ENCODE data around the gene OR10A4.
"Not testable (repeated sequence)": the region's sequence is repeated elsewhere in the genome, so short reads cannot be mapped to it uniquely, and the experiment has no call there.

Gene OR10A4, protein sequence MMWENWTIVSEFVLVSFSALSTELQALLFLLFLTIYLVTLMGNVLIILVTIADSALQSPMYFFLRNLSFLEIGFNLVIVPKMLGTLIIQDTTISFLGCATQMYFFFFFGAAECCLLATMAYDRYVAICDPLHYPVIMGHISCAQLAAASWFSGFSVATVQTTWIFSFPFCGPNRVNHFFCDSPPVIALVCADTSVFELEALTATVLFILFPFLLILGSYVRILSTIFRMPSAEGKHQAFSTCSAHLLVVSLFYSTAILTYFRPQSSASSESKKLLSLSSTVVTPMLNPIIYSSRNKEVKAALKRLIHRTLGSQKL

DNA sequence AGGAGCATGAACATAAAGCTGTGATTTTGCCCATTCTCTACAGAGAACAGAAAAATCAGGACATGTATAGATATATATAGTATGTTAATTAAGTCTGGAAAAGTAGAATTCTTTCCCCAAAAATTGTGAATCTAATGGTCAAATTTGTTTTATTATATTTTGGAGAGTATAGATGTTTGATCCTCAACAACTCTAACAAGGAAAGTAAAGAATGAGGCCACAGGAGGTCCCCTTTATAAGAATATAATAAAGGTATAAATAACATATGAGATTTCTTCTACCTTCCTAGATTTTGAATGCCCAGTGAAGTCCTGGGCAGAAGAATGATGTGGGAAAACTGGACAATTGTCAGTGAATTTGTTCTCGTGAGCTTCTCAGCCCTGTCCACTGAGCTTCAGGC lies at the start of gene OR10A4:
Gene OR10A4 (plus strand): TSS at position 301 of the 400 bp plus-strand sequence. CDS start 23 bp downstream, at position 324.
- DNase-seq: no peak

DNA sequence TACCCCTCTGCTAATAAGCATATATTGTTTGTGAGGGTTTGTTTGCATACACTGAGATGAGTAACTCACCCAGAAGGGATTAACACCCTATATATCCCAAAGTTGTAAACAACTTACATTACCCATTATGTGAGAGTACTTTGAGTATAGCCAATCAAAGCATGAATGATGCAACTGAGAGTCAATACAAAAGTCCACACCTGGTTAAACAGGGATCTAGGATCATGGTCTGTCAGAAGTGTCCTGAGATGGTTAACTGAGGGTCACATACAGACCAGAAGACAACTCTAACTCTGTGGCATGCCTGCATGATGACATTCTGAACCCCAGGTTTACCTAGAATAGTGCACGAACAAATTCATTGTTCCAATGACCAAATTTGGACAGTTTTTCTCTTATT lies 48.3 kb upstream of the OR10A4 start:
- DNase-seq: no peak

DNA sequence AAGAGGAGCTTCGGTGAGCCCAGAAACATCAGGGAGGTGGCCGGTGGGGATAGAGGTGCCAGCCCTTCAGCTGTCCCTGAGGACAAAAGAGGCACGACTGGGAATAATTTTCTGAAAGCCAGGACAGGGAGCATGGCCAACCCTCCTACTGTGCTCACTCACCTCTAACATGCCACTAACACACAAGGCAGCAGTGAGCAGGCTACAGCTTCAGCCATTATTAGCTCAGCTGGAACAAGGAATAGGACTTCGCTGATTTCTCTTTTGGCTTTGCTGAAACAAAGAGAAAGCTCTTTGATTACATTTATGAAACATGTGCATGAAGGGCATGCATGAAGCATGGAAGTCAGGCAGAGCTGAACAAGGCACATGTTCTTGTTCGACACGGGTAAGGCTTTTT lies 43.1 kb upstream of the OR10A4 start:
- DNase-seq: no peak

DNA sequence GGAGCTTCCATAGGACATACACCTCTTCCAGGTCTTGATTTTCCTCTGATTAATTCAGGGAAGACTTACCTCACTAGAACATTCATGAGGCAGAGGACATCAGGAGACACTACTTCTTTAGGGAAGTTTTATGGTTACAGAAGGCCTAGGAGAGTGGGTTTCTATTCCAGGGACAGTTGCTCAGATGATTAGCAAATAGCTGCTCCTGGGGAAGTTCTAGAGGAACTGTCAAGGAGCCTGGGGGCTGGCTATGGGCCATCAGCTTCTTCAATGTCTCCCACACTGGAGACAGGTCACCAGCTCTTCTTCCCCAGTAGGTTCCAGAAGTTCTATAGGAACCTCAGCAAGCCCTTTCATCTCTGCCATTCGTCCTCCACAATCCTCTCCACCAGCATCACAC lies 42.4 kb upstream of the OR10A4 start:
- no peak for DNase-seq

DNA sequence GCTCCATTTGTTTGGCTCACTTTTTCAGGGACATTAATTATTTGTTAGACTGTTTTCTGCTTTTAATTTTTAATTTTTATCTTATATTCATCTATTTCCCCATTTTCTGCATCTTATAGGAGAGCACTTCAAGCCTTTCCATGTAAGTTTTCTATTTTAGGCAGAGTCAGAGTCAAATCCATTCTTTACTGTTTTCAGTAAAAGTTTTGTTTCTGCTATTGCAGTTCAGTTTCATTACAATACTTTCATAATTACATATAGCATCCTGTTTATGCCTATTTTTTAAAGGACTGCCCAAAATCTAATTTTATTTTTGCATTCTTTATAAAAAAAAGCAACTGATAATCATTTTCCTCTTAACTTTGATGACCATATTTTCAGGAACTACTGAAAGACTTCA lies 34.7 kb upstream of the OR10A4 start:
- no peak for DNase-seq

DNA sequence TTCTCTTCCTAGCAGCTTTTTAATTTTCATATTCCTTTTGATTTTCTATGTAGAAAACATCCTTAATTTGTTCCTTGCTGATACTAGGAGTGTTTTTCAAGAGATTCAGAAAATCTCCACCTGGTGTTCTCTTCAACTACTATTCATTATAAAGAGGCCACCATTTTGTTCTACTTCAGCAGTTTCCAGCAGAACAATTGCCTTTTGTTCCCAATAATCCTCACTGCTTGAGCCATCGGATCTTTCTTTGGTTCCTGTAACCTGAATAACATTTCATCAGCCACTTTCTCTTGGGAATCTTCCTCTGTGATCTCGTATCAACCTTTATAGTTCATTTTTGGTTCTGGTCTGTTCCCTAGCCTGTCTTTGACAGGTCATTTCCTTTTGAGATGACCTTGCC lies 32.8 kb upstream of the OR10A4 start:
- no peak for DNase-seq

DNA sequence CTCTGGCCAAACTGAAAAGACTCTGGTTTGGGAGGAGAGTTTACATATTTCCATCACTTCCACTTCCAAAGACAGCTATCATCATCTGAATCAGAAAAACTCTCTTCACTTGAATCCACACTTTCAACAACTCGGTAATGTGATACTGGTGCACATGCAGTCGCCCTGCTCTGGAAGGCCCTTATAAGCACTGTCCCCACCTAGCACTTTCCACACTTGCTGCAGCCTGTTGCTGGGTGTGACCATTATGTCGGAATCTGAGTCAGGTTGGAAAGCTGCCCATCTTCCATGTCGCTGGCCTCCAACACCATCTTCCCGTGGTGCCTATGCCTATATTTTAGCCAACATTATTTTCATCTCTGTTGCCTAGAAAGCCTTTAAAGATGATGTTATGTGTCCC lies 32.1 kb upstream of the OR10A4 start:
- no peak for DNase-seq

DNA sequence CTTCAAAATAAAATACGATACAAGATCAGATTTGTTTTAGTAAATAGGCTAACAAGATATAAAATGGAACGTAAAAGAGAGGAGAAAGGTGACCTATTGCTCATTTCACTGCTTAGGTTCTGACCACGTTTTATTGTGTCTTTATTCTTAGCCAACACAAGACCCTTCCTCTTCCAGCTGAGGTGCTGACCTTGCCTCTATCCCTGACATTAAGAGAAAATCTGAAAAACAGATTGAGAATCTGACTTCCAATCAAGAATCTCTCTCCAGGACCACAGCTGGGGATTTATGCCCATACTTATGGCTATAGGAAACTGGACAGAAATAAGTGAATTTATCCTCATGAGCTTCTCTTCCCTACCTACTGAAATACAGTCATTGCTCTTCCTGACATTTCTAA lies 31.0 kb upstream of the OR10A4 start, which contains the start of gene OR10A5:
Gene OR10A5 (plus strand): TSS at position 301 of the 400 bp plus-strand sequence. CDS start 0 bp downstream, at position 301.
- DNase-seq: no peak

DNA sequence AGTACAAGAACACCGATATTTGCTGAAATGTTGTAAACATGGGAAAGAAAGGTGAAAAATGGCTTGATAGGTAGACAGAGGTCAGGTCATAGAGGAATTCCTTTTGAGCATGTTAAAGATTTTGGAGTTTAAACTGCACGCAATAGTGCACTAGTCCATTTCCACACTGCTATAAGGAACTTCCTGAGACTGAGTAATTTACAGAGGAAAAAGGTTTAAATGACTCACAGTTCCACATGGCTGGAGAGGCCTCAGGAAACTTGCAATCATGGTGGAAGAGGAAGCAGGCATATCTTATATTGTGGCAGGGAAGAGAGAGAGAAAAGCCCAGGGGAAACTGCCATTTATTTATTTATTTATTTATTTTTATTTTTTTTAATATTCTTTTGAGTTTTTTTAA lies 25.9 kb upstream of the OR10A4 start:
- no peak for DNase-seq

DNA sequence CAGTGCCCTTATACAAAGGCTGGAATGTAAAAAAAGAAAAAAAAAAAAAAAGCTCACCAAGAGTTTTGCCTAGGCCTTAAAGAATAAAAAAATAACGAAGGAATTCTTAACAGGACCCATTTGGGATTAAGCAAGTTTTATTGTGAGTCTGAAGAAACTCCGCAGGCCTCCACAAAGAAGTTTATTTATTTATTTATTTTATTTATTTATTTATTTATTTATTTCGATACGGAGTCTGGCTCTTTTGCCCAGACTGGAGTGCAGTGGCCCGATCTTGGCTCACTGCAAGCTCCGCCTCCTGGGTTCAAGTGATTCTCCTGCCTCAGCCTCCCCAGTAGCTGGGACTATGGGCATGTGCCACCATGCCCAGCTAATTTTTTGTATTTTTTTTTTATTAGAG lies 21.6 kb upstream of the OR10A4 start:
- not testable (repeated sequence) for DNase-seq

DNA sequence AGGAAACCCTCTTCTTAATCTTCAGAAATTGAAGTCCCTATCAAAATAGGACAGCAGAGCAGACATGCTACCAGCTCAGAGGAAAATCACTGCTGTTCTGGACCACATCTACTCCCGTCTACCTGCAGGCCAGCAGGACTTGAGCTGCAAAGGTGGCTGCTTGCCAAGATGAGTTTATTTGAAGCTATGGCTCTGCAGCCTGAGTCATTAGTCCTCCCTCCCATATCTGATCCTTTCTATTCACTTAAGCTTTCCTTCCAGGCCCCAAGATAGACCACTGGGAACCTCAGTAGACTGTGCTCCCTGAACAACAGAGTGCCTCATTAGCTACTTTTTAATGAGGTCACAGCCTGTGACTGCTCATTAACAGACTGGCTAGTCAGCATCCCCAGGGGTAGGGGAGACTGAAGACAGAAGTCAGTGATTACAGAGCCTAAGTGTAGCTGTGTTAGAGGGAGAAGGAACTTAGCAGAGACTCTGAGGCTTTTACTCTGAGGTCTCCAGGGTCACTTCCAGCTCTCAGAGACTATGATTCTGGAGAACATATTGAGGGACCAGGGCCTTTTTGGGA lies 20.4 kb upstream of the OR10A4 start:
- no peak for DNase-seq

DNA sequence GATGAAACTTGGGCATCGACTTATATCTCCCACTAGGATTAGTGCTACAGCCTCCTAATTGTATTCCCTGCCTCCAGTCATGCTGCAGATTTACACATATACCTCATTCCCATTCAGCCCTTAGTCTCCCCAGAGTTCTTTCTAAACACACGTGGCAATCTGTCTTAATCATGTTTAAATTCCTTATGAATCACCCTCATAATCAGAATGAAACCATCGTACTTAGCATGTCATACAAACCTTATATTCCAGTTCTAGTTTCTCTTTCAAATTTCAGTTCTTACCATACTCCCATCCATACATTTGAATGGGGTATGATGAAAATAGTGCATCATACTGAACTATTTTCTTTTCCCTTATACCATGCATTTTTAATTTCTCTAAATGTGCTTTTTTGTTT lies 19.6 kb upstream of the OR10A4 start:
- DNase-seq: no peak

DNA sequence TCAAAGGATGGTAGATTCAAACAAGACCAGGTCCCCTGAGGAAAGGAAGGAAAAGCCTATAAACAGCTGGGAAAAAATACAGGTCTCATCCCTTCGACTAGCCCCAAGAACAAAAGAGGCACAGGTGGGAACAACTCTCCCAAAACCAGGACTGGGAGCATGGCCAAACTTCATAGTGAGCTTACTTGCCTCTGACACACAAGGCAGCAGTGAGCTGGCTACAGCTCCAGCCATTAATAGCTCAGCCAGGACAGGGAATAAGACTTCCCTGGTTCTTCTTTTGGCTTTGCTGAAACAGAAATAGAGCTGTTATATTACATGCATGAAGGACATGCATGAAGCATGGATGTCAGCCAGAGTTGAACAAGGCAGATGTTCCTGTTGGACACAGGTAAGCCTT lies 13.5 kb upstream of the OR10A4 start, which contains the start of gene OR10A2:
Gene OR10A2 (plus strand): TSS at position 97 of the 400 bp plus-strand sequence. CDS start 6,698 bp downstream, outside the sequence.
- DNase-seq: no peak

DNA sequence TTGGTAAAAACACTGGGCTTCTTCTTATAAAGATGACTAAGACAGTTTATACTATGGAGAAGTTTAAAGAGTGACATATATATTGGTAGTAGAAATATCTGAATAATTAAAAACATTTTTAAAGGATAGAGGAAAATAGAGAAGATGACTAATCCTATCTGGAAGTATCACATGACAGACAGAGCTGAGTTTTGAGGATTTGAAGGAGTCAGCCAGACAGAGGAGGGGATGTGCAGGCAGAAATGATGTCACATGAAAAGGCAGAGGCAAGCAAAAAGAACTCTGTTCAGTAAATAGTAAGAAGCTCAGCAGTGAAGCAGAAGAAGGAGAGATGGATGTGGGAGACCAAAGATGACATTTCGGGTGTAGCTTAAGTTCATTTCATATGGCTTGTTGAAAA lies 12.0 kb upstream of the OR10A4 start:
- DNase-seq: no peak

DNA sequence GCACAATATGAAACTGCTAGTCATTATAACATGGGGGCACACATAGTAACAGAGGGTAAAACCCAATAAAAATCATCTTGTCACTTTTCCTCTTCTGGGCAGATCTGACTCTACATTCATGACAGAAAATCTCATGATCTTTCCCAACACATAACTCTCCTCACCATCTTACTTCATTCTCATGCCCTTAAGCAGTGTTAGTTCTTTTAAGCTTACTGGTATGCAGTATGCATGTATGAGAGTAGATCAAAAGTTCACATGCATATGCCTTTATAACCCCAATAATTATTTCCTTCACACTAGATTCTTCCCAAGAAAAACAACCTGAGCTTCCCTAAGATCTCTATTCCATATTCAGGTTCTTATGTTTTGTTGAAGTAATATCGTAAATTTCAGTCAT lies 5.1 kb upstream of the OR10A4 start:
- no peak for DNase-seq

DNA sequence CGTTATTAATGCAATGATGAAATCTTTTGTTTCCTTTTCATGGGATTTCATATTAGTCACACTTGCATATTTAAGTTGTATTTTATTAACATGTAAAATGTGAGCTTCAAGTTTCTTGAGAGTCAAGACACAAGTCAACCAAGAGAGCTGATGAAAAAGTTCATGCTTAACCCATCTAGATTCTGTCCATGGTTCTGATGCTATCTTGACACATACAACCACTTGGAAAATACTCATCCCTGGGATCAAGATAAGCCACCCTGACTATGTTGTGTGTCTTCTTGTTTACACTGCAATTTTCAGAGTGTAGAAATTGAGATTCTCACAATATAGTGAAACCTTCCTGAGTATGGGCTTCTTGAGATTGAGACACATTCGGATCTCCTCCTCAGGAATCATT lies 664 bp upstream of the OR10A4 start:
- DNase-seq: no peak

DNA sequence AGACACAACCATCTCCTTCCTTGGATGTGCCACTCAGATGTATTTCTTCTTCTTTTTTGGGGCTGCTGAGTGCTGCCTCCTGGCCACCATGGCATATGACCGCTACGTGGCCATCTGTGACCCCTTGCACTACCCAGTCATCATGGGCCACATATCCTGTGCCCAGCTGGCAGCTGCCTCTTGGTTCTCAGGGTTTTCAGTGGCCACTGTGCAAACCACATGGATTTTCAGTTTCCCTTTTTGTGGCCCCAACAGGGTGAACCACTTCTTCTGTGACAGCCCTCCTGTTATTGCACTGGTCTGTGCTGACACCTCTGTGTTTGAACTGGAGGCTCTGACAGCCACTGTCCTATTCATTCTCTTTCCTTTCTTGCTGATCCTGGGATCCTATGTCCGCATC lies 489 bp downstream of the OR10A4 start:
- no peak for DNase-seq

DNA sequence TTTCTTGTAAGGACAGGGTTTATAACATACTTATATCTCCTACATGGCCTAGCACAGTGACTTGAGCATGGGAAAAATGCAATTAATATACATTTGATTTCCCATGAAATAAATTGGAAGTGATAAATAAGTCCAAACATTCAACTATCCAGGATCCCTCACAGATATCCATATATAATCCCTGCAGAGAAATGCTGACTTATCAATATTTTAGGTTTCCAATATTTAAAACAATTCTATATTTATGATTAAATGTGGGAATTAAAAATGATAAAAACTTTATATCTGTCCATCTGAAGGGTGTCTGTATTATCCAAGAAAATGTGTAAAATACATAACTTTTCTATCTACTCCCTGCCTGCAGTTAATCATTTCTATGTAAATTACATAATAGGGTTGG lies 6.3 kb downstream of the OR10A4 start:
- DNase-seq: no peak

DNA sequence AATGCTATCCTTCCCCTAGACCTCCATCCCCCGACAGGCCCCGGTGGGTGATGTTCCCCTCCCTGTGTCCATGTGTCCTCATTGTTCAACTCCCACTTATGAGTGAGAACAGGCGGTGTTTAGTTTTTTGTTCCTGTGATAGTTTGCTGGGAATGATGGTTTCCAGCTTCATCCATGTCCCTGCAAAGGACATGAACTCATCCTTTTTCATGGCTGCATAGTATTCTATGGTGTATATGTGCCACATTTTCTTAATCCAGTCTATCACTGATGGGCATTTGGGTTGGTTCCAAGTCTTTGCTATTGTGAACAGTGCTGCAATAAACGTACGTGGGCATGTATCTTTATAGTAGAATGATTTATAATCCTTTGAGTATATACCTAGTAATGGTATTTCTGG lies 11.3 kb downstream of the OR10A4 start:
- not testable (repeated sequence) for DNase-seq

DNA sequence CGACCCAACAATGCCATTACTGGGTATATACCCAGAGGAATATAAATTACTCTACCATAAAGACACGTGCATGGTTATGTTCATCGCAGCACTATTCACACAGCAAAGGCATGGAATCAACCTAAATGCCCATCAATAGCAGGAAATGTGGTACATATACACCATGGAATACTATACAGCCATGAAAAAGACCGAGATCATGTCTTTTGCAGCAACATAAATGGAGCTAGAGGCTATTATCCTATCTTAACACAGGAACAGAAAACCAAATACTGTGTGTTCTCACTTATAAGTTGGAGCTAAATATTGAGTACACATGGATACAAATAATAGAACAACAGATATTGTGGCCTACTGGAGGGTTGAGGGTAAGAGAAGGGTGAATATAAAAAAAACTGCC lies 12.4 kb downstream of the OR10A4 start:
- no peak for DNase-seq

DNA sequence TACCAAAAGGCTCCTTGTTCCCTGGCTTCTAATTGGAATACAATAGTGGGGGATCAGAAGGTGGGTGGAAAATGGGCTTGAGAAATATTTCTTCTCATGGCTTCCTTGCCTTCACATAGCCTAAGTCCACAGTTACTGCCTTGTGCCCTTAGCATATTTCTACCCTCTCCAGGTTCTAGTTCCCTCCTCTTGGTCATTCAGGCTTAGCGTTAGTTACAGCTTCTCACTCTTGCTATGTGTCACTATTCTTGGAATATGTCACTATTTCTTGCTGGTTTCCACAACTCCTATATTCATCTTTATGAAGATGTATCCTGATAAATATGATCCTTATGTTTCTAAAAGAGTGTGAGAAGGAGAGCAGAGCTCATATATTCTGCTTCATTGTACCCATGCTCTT lies 13.4 kb downstream of the OR10A4 start:
- DNase-seq: no peak

DNA sequence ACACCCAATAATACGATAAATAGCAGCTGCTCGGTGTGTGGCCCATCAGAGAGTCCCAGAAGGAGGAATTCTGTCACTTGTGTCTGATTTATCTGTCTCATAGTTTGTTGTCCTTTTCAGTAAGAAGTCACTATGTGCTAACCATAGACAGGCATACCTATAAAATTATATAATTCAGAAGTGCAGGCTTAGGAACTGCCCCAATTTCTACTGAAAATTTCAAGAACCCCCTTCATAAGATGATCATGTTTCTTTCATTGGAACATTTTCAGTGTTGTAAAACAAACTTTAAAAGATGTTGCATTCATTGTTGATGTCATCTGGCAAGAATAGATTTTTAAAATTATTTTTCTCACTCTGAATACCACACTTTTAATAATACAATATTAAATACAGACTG lies 16.0 kb downstream of the OR10A4 start, which contains the start of gene OR2D2:
Gene OR2D2 (minus strand): TSS at position 101 of the 400 bp plus-strand sequence. CDS start 0 bp downstream, at position 101.
- DNase-seq: no peak

DNA sequence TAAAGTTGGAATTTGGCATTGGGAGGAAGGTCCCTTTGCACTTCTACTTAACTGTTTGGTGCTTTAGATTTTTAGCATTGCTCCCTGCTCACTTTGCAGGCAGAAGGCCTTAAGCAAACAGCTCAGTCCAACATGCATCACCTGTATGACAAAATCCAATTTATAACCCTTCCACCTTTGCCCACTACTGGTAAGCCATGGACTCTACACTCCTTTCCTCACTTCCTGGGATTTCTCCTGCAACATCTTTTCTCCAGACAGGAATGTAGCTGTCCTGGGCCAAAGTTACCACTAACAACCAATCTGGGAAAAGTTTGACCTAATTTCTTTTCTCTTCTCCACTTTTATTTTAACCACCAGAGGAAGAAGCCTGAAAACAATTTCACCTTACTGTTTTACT lies 17.7 kb downstream of the OR10A4 start:
- no peak for DNase-seq

DNA sequence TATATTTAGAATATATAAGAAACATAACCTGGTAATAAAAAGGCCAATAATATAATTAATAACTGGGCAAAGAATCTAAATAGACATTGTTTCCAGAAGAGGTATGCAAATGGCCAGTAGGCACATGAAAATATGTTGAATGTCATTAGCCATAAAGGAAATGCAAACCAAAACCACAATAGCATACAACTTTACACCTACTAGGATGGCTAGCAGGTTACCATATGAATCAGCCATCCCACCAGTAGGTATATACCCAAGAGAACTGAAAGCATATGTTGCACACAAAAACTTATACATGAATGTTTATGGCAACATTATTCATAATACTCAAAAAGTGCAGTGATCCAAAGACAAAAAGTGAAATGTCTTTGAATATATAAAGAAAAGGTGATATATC lies 18.6 kb downstream of the OR10A4 start:
- DNase-seq: no peak

DNA sequence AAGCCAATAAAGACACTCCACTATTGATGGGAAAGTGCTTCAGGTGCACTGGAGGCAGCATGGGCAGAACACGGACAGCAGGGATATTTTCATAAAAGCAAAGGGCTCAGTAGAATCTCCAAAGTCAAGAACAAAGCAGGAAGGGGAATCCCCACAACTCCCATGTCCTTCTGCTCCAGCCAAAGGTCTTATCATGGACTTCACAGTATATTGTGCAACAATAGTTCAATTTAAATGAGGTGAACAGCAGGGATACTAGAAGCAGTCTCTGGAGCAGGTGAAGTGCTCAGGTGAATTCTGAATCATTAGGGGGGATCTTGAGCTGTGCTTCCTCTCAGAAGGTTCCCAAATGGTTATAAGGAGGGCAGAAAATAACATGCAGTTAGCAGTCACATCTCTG lies 22.5 kb downstream of the OR10A4 start:
- DNase-seq: no peak
